ENCODE results near the gene STT3B.

- TF ChIP-seq CTCF (IDR thresholded peaks at IDR 0.05) (no peak), POLR2A (IDR thresholded peaks at IDR 0.05) (no peak)
Observed at GRCh38 chr3:31525532-31525931, 7.2 kb upstream of the STT3B start.
